NCI-H2196 (cell line): ENCODE results near the gene GREB1.

Source experiments
- DNase-seq: peaks from one replicate; lab custom pipeline; 2025; ENCODE audit not compliant: unreplicated experiment; lab: John Stamatoyannopoulos, UW

Gene GREB1

GRCh38 chr2:11679016-11679415 is 145.2 kb downstream of the GREB1 start:
- DNase-seq, result no peak

GRCh38 chr2:11679486-11680181 is 145.8 kb downstream of the GREB1 start:
- DNase-seq, result peak; percentile 32

GRCh38 chr2:11680182-11680900 is 146.5 kb downstream of the GREB1 start:
- DNase-seq, result peak; percentile 78

- no peak for DNase-seq
Measured at GRCh38 chr2:11680901-11681721, 147.3 kb downstream of the GREB1 start.

GRCh38 chr2:11681722-11682589 is 148.1 kb downstream of the GREB1 start:
- peak; percentile 67 for DNase-seq

- no peak for DNase-seq
Measured at GRCh38 chr2:11682590-11682915, 148.7 kb downstream of the GREB1 start.

- DNase-seq, result no peak
Measured at GRCh38 chr2:11683476-11683875, 149.6 kb downstream of the GREB1 start.

GRCh38 chr2:11683966-11684365 is 150.1 kb downstream of the GREB1 start:
- DNase-seq, result no peak

GRCh38 chr2:11684894-11685460 is 151.1 kb downstream of the GREB1 start:
- DNase-seq, result no peak

- DNase-seq, result no peak
Measured at GRCh38 chr2:11685906-11686470, 152.1 kb downstream of the GREB1 start.

GRCh38 chr2:11687736-11688135 is 153.9 kb downstream of the GREB1 start:
- DNase-seq, result no peak

- peak; percentile 18 for DNase-seq
Measured at GRCh38 chr2:11688222-11689069, 154.6 kb downstream of the GREB1 start.

- DNase-seq, result no peak
Measured at GRCh38 chr2:11691076-11691660, 157.3 kb downstream of the GREB1 start.
